Astrocyte of the spinal cord (primary cell): ENCODE results near the gene LRCH2.
"Not testable (repeated sequence)": the region's sequence is repeated elsewhere in the genome, so short reads cannot be mapped to it uniquely, and the experiment has no call there.

ENCODE experiments used
- DNase-seq: peaks from one replicate; pipeline ENCODE4 v3.0.0; 2011; ENCODE audit warnings: low read depth, low spot score
- H3K4me3 ChIP-seq: 2 replicates; pipeline ENCODE4 v1.5.1; 2011; ENCODE audit warnings: low read depth, mild to moderate bottlenecking, low read length, moderate library complexity
- in situ Hi-C: cut with HindIII; loops from 2 replicates; pipeline ENCODE4 v1.10.0; 2017; ENCODE audit warnings: low sequenced_read_pairs
- TF ChIP-seq, protein P1 (sequence below): IDR thresholded peaks from 2 replicates; pipeline ENCODE4 v1.5.1; 2012; ENCODE audit warnings: low read depth, mild to moderate bottlenecking, low read length, inconsistent platforms

LRCH2 gene

DNA sequence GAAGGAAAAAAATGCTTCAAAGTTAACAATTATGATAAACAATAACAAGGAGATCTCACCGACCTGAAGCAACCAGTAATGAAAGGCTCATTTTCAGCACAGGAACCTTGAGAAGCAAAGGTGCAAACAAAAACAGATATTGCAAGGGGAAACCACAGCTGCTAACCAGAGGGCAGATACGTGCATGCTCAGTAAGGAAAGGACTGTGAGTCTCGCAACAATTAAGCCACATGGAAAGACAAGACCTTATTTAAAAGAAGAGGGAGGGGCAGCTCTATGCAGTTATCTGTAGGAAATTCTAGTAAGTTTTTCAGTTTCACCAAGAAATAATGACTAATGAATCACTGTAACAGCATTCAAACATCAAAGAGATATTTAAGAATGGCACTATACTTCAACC is 19.3 kb downstream of the LRCH2 start:
- TF ChIP-seq, protein P1, sequence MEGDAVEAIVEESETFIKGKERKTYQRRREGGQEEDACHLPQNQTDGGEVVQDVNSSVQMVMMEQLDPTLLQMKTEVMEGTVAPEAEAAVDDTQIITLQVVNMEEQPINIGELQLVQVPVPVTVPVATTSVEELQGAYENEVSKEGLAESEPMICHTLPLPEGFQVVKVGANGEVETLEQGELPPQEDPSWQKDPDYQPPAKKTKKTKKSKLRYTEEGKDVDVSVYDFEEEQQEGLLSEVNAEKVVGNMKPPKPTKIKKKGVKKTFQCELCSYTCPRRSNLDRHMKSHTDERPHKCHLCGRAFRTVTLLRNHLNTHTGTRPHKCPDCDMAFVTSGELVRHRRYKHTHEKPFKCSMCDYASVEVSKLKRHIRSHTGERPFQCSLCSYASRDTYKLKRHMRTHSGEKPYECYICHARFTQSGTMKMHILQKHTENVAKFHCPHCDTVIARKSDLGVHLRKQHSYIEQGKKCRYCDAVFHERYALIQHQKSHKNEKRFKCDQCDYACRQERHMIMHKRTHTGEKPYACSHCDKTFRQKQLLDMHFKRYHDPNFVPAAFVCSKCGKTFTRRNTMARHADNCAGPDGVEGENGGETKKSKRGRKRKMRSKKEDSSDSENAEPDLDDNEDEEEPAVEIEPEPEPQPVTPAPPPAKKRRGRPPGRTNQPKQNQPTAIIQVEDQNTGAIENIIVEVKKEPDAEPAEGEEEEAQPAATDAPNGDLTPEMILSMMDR, result no peak
- DNase-seq, result no peak
- in situ Hi-C loops, result no loop called here
- no peak overlapping the region for H3K4me3 ChIP-seq

DNA sequence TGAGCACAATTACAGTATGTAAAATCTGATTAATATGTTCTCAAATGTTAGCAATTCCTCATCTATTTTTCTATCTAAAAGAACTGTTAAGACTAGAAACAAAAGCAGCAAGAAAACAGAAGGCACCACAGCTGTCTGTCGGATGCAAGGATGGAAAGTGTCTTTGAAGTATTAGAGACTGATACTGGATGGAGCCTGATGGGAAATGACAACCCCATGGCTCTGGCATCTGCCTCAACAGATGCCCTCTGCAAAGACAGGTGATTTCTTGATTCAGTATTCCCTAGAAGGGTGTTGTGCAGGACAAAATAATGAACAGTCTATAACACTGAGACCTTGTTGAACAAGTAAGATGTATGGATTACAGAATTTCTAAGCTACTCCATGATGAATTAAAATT is 19.7 kb downstream of the LRCH2 start:
- DNase-seq, result no peak
- no peak overlapping the region for H3K4me3 ChIP-seq
- TF ChIP-seq, protein P1, result no peak
- in situ Hi-C loops, result no loop called here

GRCh38 chrX:115209547-115209946 is 24.3 kb downstream of the LRCH2 start:
- in situ Hi-C loops, DNase-seq, H3K4me3 ChIP-seq: not testable (repeated sequence)

GRCh38 chrX:115204040-115204439 is 29.9 kb downstream of the LRCH2 start:
- no peak for DNase-seq
- in situ Hi-C loops, result no loop called here
- H3K4me3 ChIP-seq, result no peak overlapping the region
- TF ChIP-seq, protein P1, result no peak

- in situ Hi-C loops, result no loop called here
- TF ChIP-seq, protein P1, result no peak
- no peak overlapping the region for H3K4me3 ChIP-seq
- no peak for DNase-seq
Observed at GRCh38 chrX:115192244-115192700, 41.6 kb downstream of the LRCH2 start.

- TF ChIP-seq, protein P1, result no peak
- no peak overlapping the region for H3K4me3 ChIP-seq
- in situ Hi-C loops, result no loop called here
- no peak for DNase-seq
Observed at GRCh38 chrX:115191490-115192243, 42.2 kb downstream of the LRCH2 start.

DNA sequence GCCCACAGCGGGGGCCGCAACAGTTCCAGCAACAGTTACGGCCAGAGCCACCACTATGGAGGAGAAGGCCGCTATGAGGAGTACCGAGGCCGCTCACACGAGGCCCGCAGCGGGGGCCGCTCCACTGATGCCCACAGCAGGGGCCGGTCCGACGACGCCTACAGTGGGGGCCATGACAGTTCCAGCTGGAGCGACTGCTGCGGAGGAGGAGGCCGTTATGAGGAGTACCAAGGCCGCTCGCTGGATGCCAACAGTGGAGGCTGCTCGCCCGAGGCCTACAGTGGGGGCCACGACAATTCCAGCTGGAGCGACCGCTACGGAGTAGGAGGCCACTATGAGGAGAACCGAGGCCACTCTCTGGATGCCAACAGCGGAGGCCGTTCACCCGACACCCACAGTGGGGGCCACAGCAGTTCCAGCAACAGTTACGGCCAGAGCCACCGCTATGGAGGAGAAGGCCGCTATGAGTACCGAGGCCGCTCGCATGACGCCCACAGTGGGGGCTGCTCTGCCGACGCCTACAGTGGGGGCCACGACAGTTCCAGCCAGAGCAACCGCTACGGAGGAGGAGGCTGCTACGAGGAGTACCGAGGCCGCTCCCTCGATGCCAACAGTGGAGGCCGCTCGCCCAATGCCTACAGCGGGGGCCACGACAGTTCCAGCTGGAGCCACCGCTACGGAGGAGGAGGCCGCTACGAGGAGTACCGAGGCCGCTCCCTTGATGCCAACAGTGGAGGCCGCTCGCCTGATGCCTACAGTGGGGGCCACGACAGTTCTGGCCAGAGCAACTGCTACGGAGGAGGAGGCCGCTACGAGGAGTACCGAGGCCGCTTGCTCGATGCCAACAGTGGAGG is 43.0 kb downstream of the LRCH2 start:
- no peak overlapping the region for H3K4me3 ChIP-seq
- no peak for DNase-seq
- in situ Hi-C loops, result no loop called here
- TF ChIP-seq, protein P1, result no peak
